Mesodermal cell (in vitro differentiated cells): ENCODE results near the gene PEA15.

Experiments used
- H3K27ac ChIP-seq: 2 replicates; pipeline ENCODE4 v1.7.0; 2013; ENCODE audit warnings: mild to moderate bottlenecking, low read depth, low read length, moderate library complexity; ENCODE audit not compliant: severe bottlenecking
- H3K36me3 ChIP-seq: 2 replicates; pipeline ENCODE4 v1.7.1; 2013; ENCODE audit warnings: mild to moderate bottlenecking, low read length, moderate library complexity; ENCODE audit not compliant: control insufficient read depth, insufficient read depth
- H3K4me1 ChIP-seq: one replicate; pipeline ENCODE4 v1.7.1; 2013; ENCODE audit warnings: mild to moderate bottlenecking, low read length; ENCODE audit not compliant: insufficient read depth, control insufficient read depth, poor library complexity, severe bottlenecking
- H3K4me3 ChIP-seq: 2 replicates; pipeline ENCODE4 v1.7.0; 2013; ENCODE audit warnings: low read length, control low read depth, mild to moderate bottlenecking; ENCODE audit not compliant: insufficient read depth, poor library complexity, severe bottlenecking; ENCODE audit errors: extremely low read depth
- H3K9me3 ChIP-seq: 2 replicates; pipeline ENCODE4 v1.7.1; 2013; ENCODE audit warnings: mild to moderate bottlenecking, low read length, moderate library complexity; ENCODE audit not compliant: control insufficient read depth
- WGBS, 2 experiments: methylation state at CpG; one replicate each; pipeline ENCODE4 v1.1.5; 2013; ENCODE audit warnings: missing lambda C conversion rate in 2 of 2; ENCODE audit not compliant: insufficient coverage in 2 of 2; 5-methylcytosine and 5-hydroxymethylcytosine counted together

The PEA15 gene

GRCh38 chr1:160178731-160179130 lies 26.5 kb upstream of the PEA15 start:
- no peak overlapping the region for H3K27ac ChIP-seq
- peaks cover 18% of the 10 kb centered on the region for H3K4me1 ChIP-seq
- WGBS, 2 experiments: 90 to 100% methylated on average over 1 to 2 of the region's 2 CpGs
- H3K4me3 ChIP-seq: no peak overlapping the region
- no peaks in the 10 kb centered on the region for H3K36me3 ChIP-seq
- no peaks in the 10 kb centered on the region for H3K9me3 ChIP-seq

DNA sequence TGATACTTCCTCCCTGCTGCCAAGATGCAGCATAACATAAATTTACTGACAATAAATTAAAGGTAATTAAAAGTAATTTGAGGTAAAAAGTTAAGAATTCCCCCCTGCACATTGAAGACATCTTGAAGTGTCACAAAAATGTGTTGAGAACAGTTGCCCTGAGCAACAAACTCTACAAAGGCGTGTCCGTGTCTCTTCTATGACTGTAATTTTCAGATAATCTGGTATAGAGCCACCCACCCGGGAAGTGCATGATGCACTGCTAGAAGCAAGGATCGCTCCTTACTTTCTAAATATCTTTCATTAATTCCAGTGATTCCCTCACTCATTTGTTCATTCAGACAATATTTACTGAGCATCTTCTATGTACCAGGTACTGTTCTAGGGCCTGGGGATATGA lies 25.8 kb upstream of the PEA15 start:
- 95 to 96% methylated on average over 4 of the region's 4 CpGs for WGBS, 2 experiments
- H3K9me3 ChIP-seq: no peaks in the 10 kb centered on the region
- H3K36me3 ChIP-seq: no peaks in the 10 kb centered on the region
- no peak overlapping the region for H3K4me3 ChIP-seq
- H3K4me1 ChIP-seq: peaks cover 18% of the 10 kb centered on the region
- no peak overlapping the region for H3K27ac ChIP-seq

GRCh38 chr1:160186246-160186645 lies 18.9 kb upstream of the PEA15 start:
- no peak overlapping the region for H3K4me3 ChIP-seq
- H3K27ac ChIP-seq: no peak overlapping the region
- H3K9me3 ChIP-seq: no peaks in the 10 kb centered on the region
- no peaks in the 10 kb centered on the region for H3K36me3 ChIP-seq
- WGBS, 2 experiments: 93 to 94% methylated on average over 4 to 7 of the region's 7 CpGs
- H3K4me1 ChIP-seq: peaks cover 4% of the 10 kb centered on the region

DNA sequence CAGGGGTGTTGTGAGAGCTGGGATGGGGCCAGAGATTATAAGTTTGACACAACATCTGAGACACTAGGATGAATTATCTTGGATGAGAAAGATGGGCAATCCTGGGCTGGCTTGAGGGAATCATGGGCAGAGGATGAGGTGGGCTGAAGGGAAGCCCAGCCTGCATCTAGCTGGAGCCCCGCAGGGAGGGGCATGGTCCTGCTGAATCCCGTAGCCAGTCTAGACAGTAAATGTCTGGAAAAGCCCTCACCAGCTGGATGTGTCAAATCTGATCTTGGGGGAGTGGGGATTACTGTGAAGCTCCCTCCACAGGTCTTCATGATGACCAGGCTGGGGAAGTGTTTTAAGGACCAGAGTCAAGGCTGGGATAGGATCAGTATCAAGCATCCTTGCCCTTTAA lies 18.5 kb upstream of the PEA15 start:
- Histone ChIP-seq H3K27ac (no peak overlapping the region), H3K9me3 (no peaks in the 10 kb centered on the region), H3K36me3 (no peaks in the 10 kb centered on the region), H3K4me1 (peaks cover 4% of the 10 kb centered on the region), H3K4me3 (no peak overlapping the region)
- WGBS, 2 experiments: 63 to 95% methylated on average over 2 of the region's 2 CpGs

- Histone ChIP-seq H3K36me3 (no peaks in the 10 kb centered on the region), H3K27ac (no peak overlapping the region), H3K4me1 (peaks cover 9% of the 10 kb centered on the region), H3K4me3 (no peak overlapping the region), H3K9me3 (no peaks in the 10 kb centered on the region)
- 80 to 94% methylated on average over 1 to 6 of the region's 7 CpGs for WGBS, 2 experiments
Observed at GRCh38 chr1:160187407-160187806, 17.8 kb upstream of the PEA15 start.

- H3K36me3 ChIP-seq: no peaks in the 10 kb centered on the region
- H3K4me1 ChIP-seq: peaks cover 18% of the 10 kb centered on the region
- no peaks in the 10 kb centered on the region for H3K9me3 ChIP-seq
- 92 to 93% methylated on average over 7 of the region's 7 CpGs for WGBS, 2 experiments
- no peak overlapping the region for H3K4me3 ChIP-seq
- no peak overlapping the region for H3K27ac ChIP-seq
Observed at GRCh38 chr1:160188341-160188740, 16.8 kb upstream of the PEA15 start.

DNA sequence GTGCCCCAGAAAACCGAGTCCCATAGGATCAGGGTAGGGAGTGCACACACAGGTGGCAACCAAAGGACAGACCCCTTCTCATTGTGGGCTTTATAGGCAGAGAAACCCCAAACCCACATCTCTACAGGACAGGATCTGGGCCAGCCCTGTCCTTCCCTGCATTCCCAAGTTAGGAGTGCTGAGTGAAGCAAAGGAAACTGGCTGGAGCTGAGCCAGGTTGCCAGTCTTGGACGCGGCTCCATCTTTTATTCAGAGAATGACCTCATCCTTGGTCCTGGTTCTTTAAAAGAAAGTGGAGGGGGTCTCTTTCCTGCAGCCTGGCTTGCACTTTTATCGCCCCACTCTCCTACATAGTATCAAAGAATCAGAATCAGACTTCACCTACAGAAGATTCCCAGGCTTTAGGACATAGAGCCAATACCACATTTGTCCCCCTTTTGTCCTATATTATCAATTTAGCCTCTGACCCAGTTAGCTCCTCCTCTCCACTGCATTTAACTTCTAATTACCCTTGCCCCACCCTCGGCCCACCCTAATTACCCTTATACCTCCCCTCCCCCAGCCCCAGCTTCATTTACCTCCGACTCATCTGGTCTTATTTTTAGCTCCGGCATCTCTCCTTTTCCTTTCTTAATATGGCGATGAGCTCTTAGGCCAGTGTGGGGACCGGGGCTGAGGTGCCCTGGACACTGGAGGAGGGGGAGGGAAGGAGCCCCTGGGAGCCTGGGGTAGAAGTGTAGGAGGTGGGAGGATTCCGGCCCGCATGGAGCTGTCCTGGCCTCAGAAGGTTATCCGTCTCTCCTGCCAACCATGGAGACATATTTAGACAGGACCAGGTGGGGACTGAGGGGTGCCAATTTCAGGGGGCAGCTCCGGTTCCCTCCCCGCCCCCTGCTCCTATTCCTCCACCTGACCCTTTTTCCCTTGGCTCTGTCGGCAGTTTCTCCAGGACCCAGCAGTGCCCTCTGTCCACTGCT lies 15.2 kb upstream of the PEA15 start, which contains the start of gene CASQ1:
Gene CASQ1, plus strand, starts transcription at position 927 of the 977 bp plus-strand sequence. CDS start 177 bp downstream, outside the sequence.
- Histone ChIP-seq H3K27ac (no peak within 1 kb of the TSS), H3K4me1 (peaks cover 20% of the 10 kb centered on the region)

DNA sequence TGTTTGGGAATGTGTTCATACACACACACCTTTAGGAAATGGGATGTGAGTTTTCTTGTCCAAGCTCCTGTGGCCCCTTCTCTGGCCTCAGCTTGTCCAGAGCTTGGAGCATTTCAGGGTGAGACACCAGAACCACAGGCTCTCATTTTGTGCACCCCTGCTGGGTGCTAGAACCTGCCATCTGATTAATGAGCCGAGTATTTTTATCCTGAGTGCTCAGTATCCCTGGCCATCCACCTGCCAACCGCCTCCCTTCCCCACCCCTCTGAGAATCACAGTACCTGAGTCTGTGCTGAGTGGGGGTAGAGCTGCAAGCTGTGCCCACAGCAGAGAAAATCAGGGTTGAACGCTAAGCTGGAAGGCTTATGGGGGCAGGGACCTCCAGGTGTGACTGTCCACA lies 13.4 kb upstream of the PEA15 start:
- Histone ChIP-seq H3K27ac (no peak overlapping the region), H3K4me3 (no peak overlapping the region), H3K4me1 (peaks cover 20% of the 10 kb centered on the region), H3K9me3 (no peaks in the 10 kb centered on the region), H3K36me3 (no peaks in the 10 kb centered on the region)
- WGBS, 2 experiments: 89 to 100% methylated on average over 1 to 2 of the region's 3 CpGs

More for the DNA sequence above, 15.2 kb upstream of the PEA15 start, which contains the start of gene CASQ1:
- Histone ChIP-seq H3K4me3 (no peak within 1 kb of the TSS), H3K9me3 (no peaks in the 10 kb centered on the region), H3K36me3 (no peaks in the 10 kb centered on the region)
- WGBS, 2 experiments: 87 to 89% methylated on average over 8 to 10 of the region's 15 CpGs

DNA sequence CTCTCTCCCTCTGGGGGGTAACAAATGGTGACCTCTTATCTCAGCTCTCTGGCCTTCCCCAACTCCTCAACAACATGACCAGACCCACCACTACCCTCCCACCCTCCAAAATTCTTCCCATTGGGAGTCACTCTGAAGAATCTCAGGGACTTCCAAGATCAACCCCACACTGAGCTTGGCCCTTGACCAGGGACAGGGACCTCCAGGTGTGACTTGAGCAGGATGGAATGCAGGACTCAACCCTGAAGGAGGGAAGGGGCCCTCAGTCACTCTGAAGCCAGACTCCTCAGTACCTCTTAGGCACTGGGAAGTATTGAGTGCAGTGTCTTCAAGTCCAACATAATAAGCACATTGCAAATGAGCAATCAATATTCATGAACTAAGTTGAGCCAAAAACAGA lies 12.9 kb upstream of the PEA15 start:
- Histone ChIP-seq H3K36me3 (no peaks in the 10 kb centered on the region), H3K9me3 (no peaks in the 10 kb centered on the region), H3K4me1 (peaks cover 20% of the 10 kb centered on the region), H3K27ac (no peak overlapping the region), H3K4me3 (no peak overlapping the region)

GRCh38 chr1:160193091-160193819 lies 11.9 kb upstream of the PEA15 start:
- Histone ChIP-seq H3K4me1 (peaks cover 20% of the 10 kb centered on the region), H3K36me3 (no peaks in the 10 kb centered on the region), H3K27ac (peak overlapping the region; percentile 66), H3K9me3 (no peaks in the 10 kb centered on the region), H3K4me3 (no peak overlapping the region)
- WGBS, 2 experiments: 65 to 66% methylated on average over 4 to 7 of the region's 16 CpGs
